ENCODE results near the gene APBA3. TPM values are rescaled to one million over a fixed set of nuclear protein-coding genes. Genes with fewer than 3 reads are reported as not detected.

Gene APBA3
- total and polyA plus RNA-seq, 8 donors: 6.7 to 27.1 (median 10.5) TPM

- no peak overlapping the region for H3K4me3 ChIP-seq
- H3K9me3 ChIP-seq: peaks cover 0 to 4% (median 0%) of the 10 kb centered on the region in 4 donors
- H3K36me3 ChIP-seq: no peaks in the 10 kb centered on the region
- no peaks in the 10 kb centered on the region for H3K4me1 ChIP-seq
- DNase-seq: no peak
- no peak overlapping the region for H3K27ac ChIP-seq
- peak in 1 of 4 donors; percentile 14 for ATAC-seq
- H3K27me3 ChIP-seq: no peaks in the 10 kb centered on the region
- 75 to 79% methylated on average over 48 to 49 of the region's 49 CpGs for WGBS, 2 donors
- TF ChIP-seq CTCF (IDR thresholded peaks at IDR 0.05): no peak
- intact Hi-C loops (cut with DNase I): no loop called here
- no peak for FAIRE-seq
These were observed 22.4 kb upstream of the APBA3 start for GRCh38 chr19:3783660-3784584.

GRCh38 chr19:3782903-3783302, 21.4 kb upstream of the APBA3 start:
- no peak for ATAC-seq
- Histone ChIP-seq H3K4me3 (no peak overlapping the region), H3K36me3 (no peaks in the 10 kb centered on the region), H3K4me1 (no peaks in the 10 kb centered on the region), H3K27ac (no peak overlapping the region), H3K27me3 (no peaks in the 10 kb centered on the region), H3K9me3 (peaks cover 0 to 4% (median 0%) of the 10 kb centered on the region in 4 donors)
- DNase-seq: no peak
- no peak for FAIRE-seq
- no peak for TF ChIP-seq CTCF (IDR thresholded peaks at IDR 0.05)
- intact Hi-C loops (cut with DNase I): no loop called here
- 87 to 90% methylated on average over 12 to 13 of the region's 13 CpGs for WGBS, 2 donors

GRCh38 chr19:3782330-3782729, 20.8 kb upstream of the APBA3 start:
- H3K9me3 ChIP-seq: peaks cover 0 to 4% (median 0%) of the 10 kb centered on the region in 4 donors
- no peak overlapping the region for H3K27ac ChIP-seq
- H3K36me3 ChIP-seq: no peaks in the 10 kb centered on the region
- no peak for TF ChIP-seq CTCF (IDR thresholded peaks at IDR 0.05)
- no peaks in the 10 kb centered on the region for H3K27me3 ChIP-seq
- intact Hi-C loops (cut with DNase I): no loop called here
- 93 to 100% methylated on average over 1 of the region's 1 CpG for WGBS, 2 donors
- no peak overlapping the region for H3K4me3 ChIP-seq
- no peaks in the 10 kb centered on the region for H3K4me1 ChIP-seq
- FAIRE-seq: no peak
- no peak for DNase-seq
- no peak for ATAC-seq

- H3K4me1 ChIP-seq: no peaks in the 10 kb centered on the region
- 98% methylated on average over 2 of the region's 2 CpGs for WGBS, 2 donors
- H3K27me3 ChIP-seq: no peaks in the 10 kb centered on the region
- no peak overlapping the region for H3K27ac ChIP-seq
- intact Hi-C loops (cut with DNase I): no loop called here
- FAIRE-seq (no peak), DNase-seq (no peak), ATAC-seq (no peak)
- no peak for TF ChIP-seq CTCF (IDR thresholded peaks at IDR 0.05)
- H3K4me3 ChIP-seq: no peak overlapping the region
- H3K9me3 ChIP-seq: peaks cover 0 to 4% (median 0%) of the 10 kb centered on the region in 4 donors
- H3K36me3 ChIP-seq: no peaks in the 10 kb centered on the region
These were observed 20.1 kb upstream of the APBA3 start for GRCh38 chr19:3781603-3782002.

GRCh38 chr19:3780786-3781304, 19.4 kb upstream of the APBA3 start:
- ATAC-seq (no peak), DNase-seq (no peak), FAIRE-seq (no peak)
- intact Hi-C loops (cut with DNase I): no loop called here
- Histone ChIP-seq H3K27ac (no peak overlapping the region), H3K9me3 (peaks cover 0 to 4% (median 0%) of the 10 kb centered on the region in 4 donors), H3K36me3 (no peaks in the 10 kb centered on the region), H3K27me3 (no peaks in the 10 kb centered on the region), H3K4me3 (no peak overlapping the region), H3K4me1 (no peaks in the 10 kb centered on the region)
- no peak for TF ChIP-seq CTCF (IDR thresholded peaks at IDR 0.05)
- WGBS, 2 donors: 87 to 92% methylated on average over 9 of the region's 9 CpGs

All from pancreas (tissue), 10 donors.